Prostate gland (tissue), 2 donors: ENCODE results near the gene MAML2. TPM values are rescaled to one million over a fixed set of nuclear protein-coding genes. Genes with fewer than 3 reads are reported as not detected.

ENCODE experiments used
- DNase-seq: peaks from one replicate; pipeline ENCODE4 v3.0.0-alpha.2; 2019; ENCODE audit warnings: low spot score
- H3K27ac ChIP-seq, 2 donors: fragments of 200-600 bp; sonication (generic); 2 replicates each; pipeline ENCODE4 v1.5.1; 2017 to 2019
- H3K27me3 ChIP-seq: fragments of 200-600 bp; sonication (generic); replicated peaks from 2 replicates; pipeline ENCODE4 v1.5.1; 2019; ENCODE audit not compliant: insufficient read depth
- H3K36me3 ChIP-seq, 2 donors: fragments of 200-600 bp; sonication (generic); 1 replicate in 1 of 2; 2 replicates in 1 of 2; pipeline versions ENCODE4 v1.5.1 to v1.8.1; 2017 to 2019
- H3K4me1 ChIP-seq: fragments of 200-600 bp; sonication (generic); replicated peaks from 2 replicates; pipeline ENCODE4 v1.5.1; 2019
- H3K4me3 ChIP-seq, 2 donors: fragments of 200-600 bp; sonication (generic); 2 replicates each; pipeline ENCODE4 v1.5.1; 2017 to 2019
- H3K9me3 ChIP-seq: fragments of 200-600 bp; sonication (generic); 2 replicates; pipeline ENCODE4 v1.5.1; 2017
- CTCF ChIP-seq, 4 experiments: fragments of 200-600 bp in 2 of 4; fragments of 450-650 bp in 2 of 4; sonication (generic) in 2 of 4; IDR thresholded peaks; 1 replicate in 3 of 4; 2 replicates in 1 of 4; pipeline ENCODE4 v1.5.1; 2016 to 2019; ENCODE audit warnings: antibody characterized with exemption in 4 of 4, mild to moderate bottlenecking in 2 of 4, moderate library complexity in 2 of 4
- POLR2A ChIP-seq: fragments of 450-650 bp; IDR thresholded peaks from one replicate; pipeline ENCODE4 v1.6.1; 2016; ENCODE audit warnings: antibody characterized with exemption, mild to moderate bottlenecking
- POLR2AphosphoS5 ChIP-seq: sonication (generic); formaldehyde crosslinking; IDR thresholded peaks from one replicate; pipeline ENCODE4 v1.6.1; 2017; ENCODE audit warnings: antibody characterized with exemption
- WGBS: methylation state at CpG from one replicate; pipeline ENCODE4 v1.1.5; 2018; 5-methylcytosine and 5-hydroxymethylcytosine counted together
- intact Hi-C: fragments of 100-400 bp; cut with DNase I; formaldehyde crosslinking; loops from one replicate; pipeline ENCODE4 v1.14.2; 2022
- total RNA-seq, 2 donors: library from RNA; depleted of rRNA; stranded (reverse); fragments of >200 nt; gene quantifications; one replicate each; pipeline ENCODE4 v1.1.0, GENCODE V29; 2016

The MAML2 gene
- total RNA-seq, 2 donors from 2014 or later, result 28.9 to 30.4 TPM

GRCh38 chr11:96180341-96180740 lies 162.7 kb downstream of the MAML2 start:
- TF ChIP-seq POLR2AphosphoS5, result no peak
- TF ChIP-seq POLR2A, result no peak
- TF ChIP-seq CTCF (IDR thresholded peaks at IDR 0.05), result no peak
- H3K27ac ChIP-seq, result no peak overlapping the region
- H3K4me3 ChIP-seq, result no peak overlapping the region
- no peaks in the 10 kb centered on the region for H3K36me3 ChIP-seq
- H3K4me1 ChIP-seq, result no peaks in the 10 kb centered on the region
- intact Hi-C loops, result no loop called here
- no peaks in the 10 kb centered on the region for H3K27me3 ChIP-seq
- no peaks in the 10 kb centered on the region for H3K9me3 ChIP-seq
- DNase-seq, result no peak

- TF ChIP-seq POLR2AphosphoS5 (no peak), CTCF (IDR thresholded peaks at IDR 0.05) (no peak), POLR2A (no peak)
- Histone ChIP-seq H3K4me3 (no peak overlapping the region), H3K9me3 (no peaks in the 10 kb centered on the region), H3K27ac (no peak overlapping the region), H3K4me1 (no peaks in the 10 kb centered on the region), H3K36me3 (no peaks in the 10 kb centered on the region), H3K27me3 (no peaks in the 10 kb centered on the region)
- WGBS, result 79% methylated on average over 4 of the region's 4 CpGs
- intact Hi-C loops, result no loop called here
- DNase-seq, result no peak
Observed at GRCh38 chr11:96179905-96180304, 163.1 kb downstream of the MAML2 start.

GRCh38 chr11:96178887-96179279 lies 164.1 kb downstream of the MAML2 start:
- Histone ChIP-seq H3K9me3 (no peaks in the 10 kb centered on the region), H3K27ac (no peak overlapping the region)
- 83% methylated on average over 6 of the region's 6 CpGs for WGBS

GRCh38 chr11:96178049-96178886 lies 164.7 kb downstream of the MAML2 start:
- no peak overlapping the region for H3K27ac ChIP-seq
- 67% methylated on average over 12 of the region's 12 CpGs for WGBS
- TF ChIP-seq POLR2AphosphoS5 (no peak), POLR2A (no peak), CTCF (IDR thresholded peaks at IDR 0.05) (no peak)

More at GRCh38 chr11:96178887-96179279, 164.1 kb downstream of the MAML2 start:
- no peak for TF ChIP-seq POLR2A
- Histone ChIP-seq H3K4me3 (no peak overlapping the region), H3K4me1 (no peaks in the 10 kb centered on the region), H3K27me3 (no peaks in the 10 kb centered on the region), H3K36me3 (no peaks in the 10 kb centered on the region)
- intact Hi-C loops, result no loop called here
- no peak for DNase-seq

GRCh38 chr11:96177146-96177545 lies 165.8 kb downstream of the MAML2 start:
- Histone ChIP-seq H3K4me1 (no peaks in the 10 kb centered on the region), H3K36me3 (no peaks in the 10 kb centered on the region), H3K4me3 (no peak overlapping the region), H3K9me3 (no peaks in the 10 kb centered on the region), H3K27ac (no peak overlapping the region), H3K27me3 (no peaks in the 10 kb centered on the region)
- WGBS, result 81% methylated on average over 3 of the region's 3 CpGs
- no peak for TF ChIP-seq POLR2A
- TF ChIP-seq POLR2AphosphoS5, result no peak
- no peak for TF ChIP-seq CTCF (IDR thresholded peaks at IDR 0.05)
- no peak for DNase-seq
- intact Hi-C loops, result no loop called here

More at GRCh38 chr11:96178049-96178886, 164.7 kb downstream of the MAML2 start:
- Histone ChIP-seq H3K4me1 (no peaks in the 10 kb centered on the region), H3K9me3 (no peaks in the 10 kb centered on the region), H3K4me3 (no peak overlapping the region), H3K27me3 (no peaks in the 10 kb centered on the region), H3K36me3 (no peaks in the 10 kb centered on the region)
- DNase-seq, result no peak
- intact Hi-C loops, result no loop called here
